HG02642 (cell line): ENCODE results near the gene CNOT4.

Experiments used
- ATAC-seq: cut with Tn5 transposase; IDR thresholded peaks from one replicate; pipeline ENCODE4 v1.9.1; 2021; ENCODE audit warnings: mild to moderate bottlenecking; ENCODE audit not compliant: unreplicated experiment, poor library complexity

Gene CNOT4

GRCh38 chr7:135509839-135510591 is at the start of gene CNOT4:
TSS of gene CNOT4 (minus strand) at chr7:135510102. CDS start at chr7:135438331, 71,771 bp downstream.
- ATAC-seq = peak; percentile 96

DNA sequence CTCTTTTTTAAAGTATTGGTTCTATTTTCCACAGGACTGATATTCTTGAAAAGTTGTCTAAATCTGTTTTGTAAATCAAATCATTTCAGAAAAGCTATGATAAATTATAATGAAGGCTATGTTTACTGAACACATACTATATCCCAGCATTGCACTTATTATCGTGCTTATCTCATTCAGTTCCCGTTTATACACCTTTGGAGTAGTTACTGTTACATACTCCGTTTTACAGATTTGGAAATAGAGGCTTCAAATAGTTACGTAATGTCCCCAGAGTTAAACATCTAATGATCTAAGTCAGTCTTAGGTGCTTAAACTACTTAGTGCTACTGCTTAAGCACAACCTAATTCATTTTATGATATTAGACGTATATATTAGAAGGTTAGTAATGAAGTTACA is 49.0 kb upstream of the CNOT4 start:
- no peak for ATAC-seq

DNA sequence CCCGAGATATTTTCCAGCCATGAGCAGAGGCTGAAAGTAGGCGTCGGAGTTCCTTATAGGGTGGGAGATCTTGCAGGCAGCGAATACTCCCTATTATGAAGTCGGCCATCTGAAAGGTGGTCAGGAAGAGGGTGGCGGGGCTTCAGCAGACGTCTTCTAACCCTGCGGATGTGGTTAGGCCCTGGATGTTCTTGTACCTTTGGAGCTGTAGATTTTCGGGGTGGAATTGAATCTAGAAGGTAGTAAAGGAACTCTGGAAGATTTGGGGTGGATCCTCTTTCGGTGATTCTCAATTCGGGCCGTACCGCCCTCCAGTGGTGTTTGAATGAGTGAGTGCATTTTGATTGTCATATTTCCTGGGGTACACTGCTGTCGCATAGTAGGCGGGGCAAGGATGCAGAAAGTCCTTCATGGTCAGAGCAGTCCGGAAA is 48.5 kb upstream of the CNOT4 start:
- peak; percentile 73 for ATAC-seq

- ATAC-seq = peak; percentile 81
These were observed 47.8 kb upstream of the CNOT4 start, which contains the start of gene NUP205 for GRCh38 chr7:135557455-135558336. TSS of gene NUP205 (plus strand) at chr7:135557917. CDS start at chr7:135557945, 28 bp downstream.

DNA sequence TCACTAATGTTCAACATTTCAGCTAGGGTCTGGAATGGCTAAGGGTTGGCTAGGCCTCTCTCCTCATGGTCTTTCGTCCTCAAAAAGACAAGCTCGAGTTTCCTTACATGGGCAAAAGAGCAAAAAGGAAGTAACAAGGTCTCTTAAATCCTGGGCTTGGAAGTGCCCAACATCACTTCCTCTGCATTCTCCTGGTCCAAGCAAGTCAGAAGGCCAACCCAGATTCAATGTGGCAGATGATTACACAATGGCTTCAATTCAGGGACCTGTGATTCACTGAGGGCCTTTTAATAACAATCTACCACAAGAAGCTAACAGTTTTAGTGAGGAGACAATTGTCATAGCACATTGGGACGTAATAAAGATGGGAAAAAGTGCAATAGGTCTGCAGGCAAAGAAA is 43.4 kb upstream of the CNOT4 start:
- no peak for ATAC-seq

DNA sequence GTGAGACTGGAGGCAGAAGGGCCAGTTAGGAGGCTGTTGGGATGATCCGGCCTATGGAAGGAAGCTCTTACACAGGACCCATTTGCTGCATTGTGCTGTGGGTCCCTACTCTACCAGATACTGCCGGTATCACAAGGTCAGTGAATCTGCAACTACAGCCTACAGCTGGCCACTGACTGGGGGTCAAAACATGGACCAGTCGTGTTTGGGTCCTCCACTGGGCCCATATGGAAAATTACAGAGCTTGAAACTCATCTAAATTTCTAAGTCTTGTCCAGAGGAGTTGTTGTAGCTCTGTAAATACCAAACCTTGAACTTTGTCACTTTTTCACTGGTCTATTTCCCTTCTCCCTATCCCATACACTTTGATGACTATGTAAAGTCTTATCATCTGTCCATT is 42.2 kb upstream of the CNOT4 start:
- ATAC-seq = no peak

GRCh38 chr7:135550196-135550595 is 40.3 kb upstream of the CNOT4 start:
- no peak for ATAC-seq

GRCh38 chr7:135541029-135541428 is 31.1 kb upstream of the CNOT4 start:
- ATAC-seq = no peak

DNA sequence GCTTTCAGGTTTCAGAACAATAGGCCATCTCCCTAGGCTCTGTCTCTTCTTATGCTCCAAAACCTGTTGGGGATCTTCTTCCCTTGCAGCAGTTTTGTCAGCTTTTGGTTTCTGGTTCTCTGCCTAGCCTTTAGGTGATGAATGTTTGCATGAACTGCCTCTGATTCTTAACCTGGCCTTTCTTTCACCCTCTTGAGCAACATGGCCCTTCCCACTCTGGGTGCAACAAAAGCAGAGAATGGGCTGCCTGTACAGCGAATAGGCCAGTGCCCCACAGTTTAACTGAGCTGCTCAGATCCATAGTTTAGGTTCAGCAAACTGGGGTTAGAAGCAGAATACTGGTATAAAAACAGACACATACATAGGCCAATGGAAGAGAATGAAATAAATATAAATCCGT is 29.7 kb upstream of the CNOT4 start:
- no peak for ATAC-seq

- no peak for ATAC-seq
These were observed 28.5 kb upstream of the CNOT4 start for GRCh38 chr7:135538376-135538775.

GRCh38 chr7:135537905-135538304 is 28.0 kb upstream of the CNOT4 start:
- ATAC-seq = no peak

GRCh38 chr7:135537453-135537852 is 27.6 kb upstream of the CNOT4 start:
- ATAC-seq = no peak

GRCh38 chr7:135536150-135536549 is 26.2 kb upstream of the CNOT4 start:
- no peak for ATAC-seq

DNA sequence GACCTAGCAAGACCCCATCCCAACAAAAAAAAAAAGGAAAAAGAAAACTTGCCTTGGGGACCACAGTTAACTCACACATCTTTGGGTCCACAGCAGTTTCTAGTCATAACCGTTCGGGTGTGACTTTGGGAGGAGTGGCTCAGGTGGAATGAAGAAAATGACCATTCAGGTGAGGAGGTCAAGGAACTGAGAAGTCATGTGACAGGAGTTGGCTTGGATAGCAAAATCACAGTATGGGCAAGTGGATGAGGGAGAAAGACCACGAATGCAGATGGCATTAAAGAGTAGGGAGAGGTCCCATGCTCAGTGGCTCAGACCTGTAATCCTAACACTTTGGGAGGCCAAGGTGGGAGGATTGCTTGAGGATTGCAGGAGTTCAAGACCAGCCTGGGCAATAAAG is 17.1 kb upstream of the CNOT4 start:
- no peak for ATAC-seq

DNA sequence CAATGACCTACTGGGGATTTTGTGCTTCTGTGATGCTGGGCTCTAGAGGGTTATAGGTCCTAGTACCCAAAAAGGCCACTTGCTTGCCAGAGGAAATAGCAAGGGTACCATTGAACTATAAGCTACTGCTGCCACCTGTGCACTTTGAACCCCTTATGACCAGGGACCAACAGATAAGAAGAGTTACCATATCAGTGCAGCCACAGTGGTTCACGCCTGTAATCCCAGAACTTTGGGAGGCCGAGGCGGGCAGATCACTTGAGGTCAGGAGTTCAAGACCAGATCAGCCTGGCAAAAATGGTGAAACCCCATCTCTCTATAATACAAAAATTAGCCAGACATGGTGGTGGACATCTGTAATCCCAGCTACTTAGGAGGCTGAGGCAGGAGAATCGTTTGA is 15.5 kb upstream of the CNOT4 start:
- ATAC-seq = no peak

DNA sequence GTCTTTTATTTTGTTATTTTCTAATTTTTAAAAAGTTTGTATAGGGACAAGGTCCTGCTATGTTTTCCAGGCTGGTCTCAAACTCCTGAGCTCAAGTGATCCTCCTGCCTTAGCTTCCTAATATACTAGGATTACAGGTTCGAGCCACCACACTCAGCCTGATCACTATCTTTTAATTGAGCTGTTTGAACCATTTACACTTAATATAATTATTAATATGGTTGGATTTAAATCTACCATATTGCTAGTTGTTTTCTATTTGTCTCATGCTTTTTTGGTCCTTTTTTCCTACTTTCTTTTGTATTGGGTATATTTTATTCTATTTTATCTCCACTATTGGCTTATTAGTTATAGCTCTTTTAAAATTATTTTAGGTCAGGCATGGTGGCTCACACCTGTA is 13.2 kb upstream of the CNOT4 start:
- no peak for ATAC-seq

- ATAC-seq = no peak
These were observed 12.6 kb upstream of the CNOT4 start for GRCh38 chr7:135522509-135522908.

GRCh38 chr7:135519871-135520270 is 10.0 kb upstream of the CNOT4 start:
- no peak for ATAC-seq

DNA sequence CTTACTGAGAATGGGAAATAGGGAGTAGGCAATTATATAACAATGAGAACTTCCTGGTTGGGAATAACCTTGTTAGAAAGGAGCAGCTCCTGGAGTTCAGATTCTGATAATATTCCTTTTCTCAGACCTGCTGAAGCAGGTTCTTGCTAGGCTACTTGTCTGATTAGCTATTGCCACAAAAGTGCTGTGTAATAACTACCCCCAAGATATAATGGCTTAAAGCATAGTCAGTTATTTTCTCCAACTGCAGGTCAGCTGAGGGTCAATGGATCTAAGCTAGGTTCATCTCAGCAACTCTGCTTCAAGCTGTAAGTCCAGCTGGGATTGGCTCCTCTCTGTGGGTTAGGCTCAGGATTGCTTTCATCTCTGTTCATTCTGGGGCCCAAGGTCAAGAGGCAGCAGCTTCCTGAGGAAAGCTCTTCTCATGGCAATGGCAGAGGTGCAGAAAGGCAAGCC is 9.4 kb upstream of the CNOT4 start:
- no peak for ATAC-seq

DNA sequence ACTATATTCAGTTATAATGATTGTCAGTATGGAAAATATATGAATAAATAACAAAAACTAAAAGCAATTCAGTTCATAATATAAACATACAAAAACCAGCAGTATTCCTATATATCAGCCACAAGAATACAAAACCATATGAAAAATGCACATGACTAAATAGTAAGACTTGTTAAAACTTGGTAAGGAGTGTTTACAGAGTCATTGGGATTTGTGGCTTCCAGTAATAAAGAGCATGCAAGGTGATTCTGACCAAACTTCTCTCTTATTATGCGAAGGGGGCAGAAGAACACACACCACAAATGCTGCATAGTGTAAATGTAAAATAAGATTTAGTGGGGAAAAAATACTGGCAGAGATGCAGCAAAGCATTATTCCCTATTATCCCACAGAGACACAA is 8.8 kb upstream of the CNOT4 start:
- ATAC-seq = no peak

- no peak for ATAC-seq
These were observed 7.2 kb upstream of the CNOT4 start for GRCh38 chr7:135517060-135517459.
